Activated CD4-positive, alpha-beta T cell treated with anti-CD3 and anti-CD28 coated beads for 4 hours (primary cell): ENCODE results near the gene CNTFR.
A peak's percentile ranks its signal among the peaks of the same experiment; 100 is the strongest.
"Not testable (repeated sequence)": the region's sequence is repeated elsewhere in the genome, so short reads cannot be mapped to it uniquely, and the experiment has no call there.

Source experiments
- DNase-seq, 2 donors: peaks; one replicate each; pipeline ENCODE4 v3.0.0-alpha.2; 2020

The CNTFR gene

GRCh38 chr9:34589636-34590380, at the start of gene CNTFR:
TSS of gene CNTFR (minus strand) at chr9:34589724. CDS start at chr9:34568981, 20,743 bp downstream.
- peak in 1 of 2 donors; percentile 27 for DNase-seq

DNA sequence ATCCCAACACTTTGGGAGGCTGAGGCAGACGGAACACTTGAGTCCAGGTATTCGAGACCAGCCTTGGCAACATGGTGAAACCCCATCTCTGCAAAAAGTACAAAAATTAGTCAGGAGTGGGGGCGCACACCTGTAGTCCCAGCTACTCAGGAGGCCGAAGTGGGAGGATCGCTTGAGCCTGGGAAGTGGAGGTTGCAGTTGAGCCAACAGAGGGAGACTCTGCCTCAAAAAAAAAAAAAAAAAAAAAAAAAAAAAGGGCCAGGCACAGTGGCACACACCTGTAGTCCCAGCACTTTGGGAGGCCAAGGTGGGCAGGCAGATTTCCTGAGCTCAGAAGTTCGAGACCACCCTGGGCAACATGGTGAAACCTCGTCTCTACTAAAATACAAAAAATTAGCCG, 49.8 kb upstream of the CNTFR start:
- not testable (repeated sequence) for DNase-seq

GRCh38 chr9:34638138-34638445, 48.6 kb upstream of the CNTFR start:
- peak in 1 of 2 donors; percentile 28 for DNase-seq

- peak; percentile 94 for DNase-seq
Observed at GRCh38 chr9:34637356-34638137, 48.0 kb upstream of the CNTFR start, which contains the start of gene SIGMAR1. TSS of gene SIGMAR1 (minus strand) at chr9:34637787. CDS start at chr9:34637697, 90 bp downstream.

- DNase-seq, result peak in 1 of 2 donors; percentile 49
Observed at GRCh38 chr9:34636791-34637355, 47.3 kb upstream of the CNTFR start.

DNA sequence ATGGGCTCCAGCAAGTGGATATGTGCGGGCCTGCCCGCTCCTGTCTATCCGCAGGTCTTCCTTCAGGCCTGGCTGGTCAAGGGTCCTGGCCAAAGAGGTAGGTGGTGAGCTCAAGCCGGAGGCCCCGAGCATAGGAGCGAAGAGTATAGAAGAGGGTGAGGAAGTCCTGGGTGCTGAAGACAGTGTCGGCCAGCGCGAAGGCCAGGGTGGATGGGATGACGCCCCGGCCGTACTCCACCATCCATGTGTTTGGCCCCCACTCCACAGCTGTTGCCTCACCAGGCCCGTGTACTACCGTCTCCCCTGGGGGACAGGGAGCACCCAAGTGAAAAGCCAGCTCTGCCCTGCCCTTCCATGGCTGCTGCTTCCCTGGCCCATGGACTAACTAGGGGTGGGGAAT, 46.0 kb upstream of the CNTFR start:
- no peak for DNase-seq

GRCh38 chr9:34634551-34635248, 45.2 kb upstream of the CNTFR start:
- DNase-seq, result no peak

- DNase-seq, result peak; percentile 74 to 79
Observed at GRCh38 chr9:34633851-34634550, 44.5 kb upstream of the CNTFR start.

DNA sequence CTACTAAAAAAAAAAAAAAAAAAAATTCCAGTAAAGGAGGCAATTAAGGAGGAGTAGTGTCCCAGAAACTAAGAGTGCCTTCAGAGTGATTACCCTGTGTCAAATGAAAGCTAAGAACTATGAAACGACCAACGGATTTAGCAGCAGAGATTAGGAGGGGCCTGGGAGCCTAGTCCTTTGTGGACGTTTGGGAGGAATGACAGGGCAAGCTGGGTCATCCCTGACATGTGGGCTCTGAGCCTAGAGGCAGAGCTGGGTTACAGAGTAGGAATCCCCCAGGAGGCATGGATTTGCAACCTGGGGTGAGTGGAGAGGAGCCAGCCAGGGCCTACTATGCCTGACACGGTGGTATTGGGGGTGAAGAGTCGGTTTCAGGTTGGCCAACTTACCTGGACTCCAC, 43.6 kb upstream of the CNTFR start:
- no peak for DNase-seq

GRCh38 chr9:34630402-34631154, 41.1 kb upstream of the CNTFR start:
- DNase-seq, result no peak

DNA sequence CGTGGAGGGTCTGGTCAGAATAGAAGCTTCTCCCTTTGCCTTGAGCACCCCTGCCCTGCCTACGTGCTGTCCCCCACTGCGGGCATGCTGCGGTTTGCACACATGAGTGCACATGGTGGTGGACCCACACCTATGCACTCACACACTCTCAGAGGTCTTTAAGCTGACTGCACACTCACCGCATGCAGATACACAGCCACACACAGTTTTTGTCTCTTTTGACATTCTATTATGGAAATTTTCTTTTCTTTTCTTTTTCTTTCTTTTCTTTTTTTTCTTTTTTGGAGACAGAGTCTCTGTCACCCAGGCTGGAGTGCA, 39.9 kb upstream of the CNTFR start:
- no peak for DNase-seq

DNA sequence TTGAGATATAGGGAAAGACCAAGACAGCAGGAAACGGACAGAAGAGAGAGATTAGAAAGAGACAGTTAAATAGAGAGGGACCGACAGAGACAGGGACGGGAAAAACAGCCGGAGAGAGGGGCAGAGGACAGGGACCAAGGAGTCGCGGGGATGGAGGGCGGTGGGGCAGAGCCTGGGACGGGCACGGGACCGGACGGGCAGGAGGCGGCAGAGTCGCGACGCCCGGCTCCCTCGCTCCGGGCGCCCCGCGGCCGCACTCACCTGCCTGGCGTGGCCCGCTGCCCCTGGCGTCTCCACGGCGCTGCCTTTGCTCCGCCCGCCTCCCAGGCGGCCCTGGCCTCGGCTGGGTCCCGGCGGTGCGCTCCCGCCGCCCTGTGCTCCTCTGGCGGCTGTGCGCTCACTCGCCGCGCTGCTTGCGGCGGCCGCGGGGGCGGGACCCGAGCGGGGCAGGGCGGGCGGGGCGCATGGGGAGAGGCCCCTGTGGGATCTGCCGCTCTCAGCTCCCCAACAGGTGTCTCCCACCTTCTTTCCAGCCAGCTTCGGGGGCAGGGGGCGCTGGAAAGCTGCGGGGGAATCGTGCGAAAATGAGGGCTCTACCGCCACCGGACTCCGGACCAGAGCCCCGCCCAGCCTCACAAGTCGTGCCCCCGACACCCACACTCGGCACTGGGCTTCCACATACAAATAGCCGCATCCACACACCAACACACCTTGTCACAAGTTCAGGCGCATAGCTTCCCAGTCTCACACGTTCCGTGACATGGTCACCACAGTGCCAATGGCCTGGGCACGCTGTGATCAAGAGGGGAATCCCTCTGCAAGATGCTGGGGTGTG, 39.3 kb upstream of the CNTFR start, which contains the start of gene ARID3C:
ARID3C (minus strand) TSS at position 411 of the 835 bp plus-strand sequence. CDS start 1,052 bp downstream, outside the sequence.
- peak; percentile 40 to 49 for DNase-seq

DNA sequence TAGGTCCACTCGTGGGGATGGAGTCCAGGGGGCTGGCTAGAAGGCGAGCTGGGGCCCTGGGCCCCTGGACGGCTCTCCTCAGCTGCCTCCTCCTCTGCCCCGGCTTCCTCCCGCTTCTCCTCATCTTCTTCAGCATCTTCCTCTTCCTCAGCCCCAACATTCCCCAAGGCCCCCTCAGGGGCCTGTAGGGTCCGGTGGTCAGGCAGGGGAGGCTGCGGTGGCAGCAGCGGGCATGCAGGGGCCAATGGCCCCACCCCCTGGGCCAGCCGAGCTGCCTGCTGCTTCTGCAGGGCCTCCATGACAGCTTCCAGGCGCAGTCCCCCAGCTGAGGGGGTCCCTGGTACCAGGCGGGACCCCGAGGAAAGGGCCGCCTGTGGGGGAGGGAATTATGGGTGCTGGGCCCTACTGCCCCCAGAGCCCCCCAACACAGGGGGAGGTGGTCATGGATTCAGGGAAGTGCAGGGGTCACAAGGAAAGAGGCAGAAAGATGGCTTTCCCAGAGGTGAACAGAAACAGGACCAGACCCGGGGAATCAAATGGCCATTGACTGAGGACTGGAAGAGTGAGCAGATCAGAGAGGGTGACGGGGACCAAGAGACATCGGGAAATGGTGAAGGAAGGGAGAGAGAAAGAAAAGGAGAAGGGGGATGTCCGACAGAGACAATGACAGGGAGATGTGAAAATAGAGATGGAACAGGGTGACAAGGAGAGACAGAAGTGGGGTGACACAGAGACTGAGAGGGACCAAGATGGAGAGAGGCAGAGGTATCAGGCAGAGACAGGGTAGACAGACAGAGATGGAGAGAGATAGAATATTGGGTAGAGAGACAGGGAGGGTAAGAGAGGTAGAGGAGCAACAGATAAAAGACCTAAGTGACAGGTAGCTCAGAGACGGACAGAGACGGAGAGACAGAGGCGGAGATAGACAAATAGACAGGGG, 38.5 kb upstream of the CNTFR start:
- no peak for DNase-seq

GRCh38 chr9:34625186-34625486, 35.6 kb upstream of the CNTFR start:
- DNase-seq, result no peak

DNA sequence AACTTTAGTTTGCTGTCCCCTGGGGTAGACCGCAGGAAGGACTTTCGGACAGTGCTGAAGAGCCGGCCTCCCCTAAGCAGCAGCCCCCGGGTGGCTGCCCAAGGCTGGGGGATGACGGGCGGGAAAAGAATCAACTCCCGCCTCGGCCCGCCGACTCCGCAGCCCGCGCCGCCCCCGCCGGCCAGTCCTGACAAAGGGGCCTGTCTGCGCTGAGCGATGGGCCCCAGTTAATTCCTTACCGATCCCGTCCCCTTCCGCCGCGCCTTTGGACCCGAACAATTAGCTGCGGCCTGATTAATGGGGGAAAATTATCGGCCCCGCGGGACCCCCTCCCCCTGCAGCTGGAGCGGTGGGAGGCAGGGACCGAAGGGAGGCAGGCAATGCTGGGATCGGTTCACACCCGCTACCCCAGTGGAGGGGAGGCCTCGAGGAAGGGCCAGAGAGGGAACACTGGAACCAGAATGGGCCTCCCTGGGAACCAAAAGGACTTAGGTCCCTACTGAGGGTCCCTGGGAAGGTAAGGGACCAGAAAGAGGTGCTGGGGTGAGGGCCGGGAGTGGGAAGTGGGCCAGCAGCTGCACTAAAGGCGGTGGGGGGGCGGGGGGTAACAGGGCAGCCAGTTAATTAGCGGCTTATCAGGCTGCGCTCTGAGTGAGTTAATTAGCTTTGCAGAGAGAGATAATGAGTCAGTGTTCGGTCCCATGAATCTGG, 35.1 kb upstream of the CNTFR start:
- no peak for DNase-seq

DNA sequence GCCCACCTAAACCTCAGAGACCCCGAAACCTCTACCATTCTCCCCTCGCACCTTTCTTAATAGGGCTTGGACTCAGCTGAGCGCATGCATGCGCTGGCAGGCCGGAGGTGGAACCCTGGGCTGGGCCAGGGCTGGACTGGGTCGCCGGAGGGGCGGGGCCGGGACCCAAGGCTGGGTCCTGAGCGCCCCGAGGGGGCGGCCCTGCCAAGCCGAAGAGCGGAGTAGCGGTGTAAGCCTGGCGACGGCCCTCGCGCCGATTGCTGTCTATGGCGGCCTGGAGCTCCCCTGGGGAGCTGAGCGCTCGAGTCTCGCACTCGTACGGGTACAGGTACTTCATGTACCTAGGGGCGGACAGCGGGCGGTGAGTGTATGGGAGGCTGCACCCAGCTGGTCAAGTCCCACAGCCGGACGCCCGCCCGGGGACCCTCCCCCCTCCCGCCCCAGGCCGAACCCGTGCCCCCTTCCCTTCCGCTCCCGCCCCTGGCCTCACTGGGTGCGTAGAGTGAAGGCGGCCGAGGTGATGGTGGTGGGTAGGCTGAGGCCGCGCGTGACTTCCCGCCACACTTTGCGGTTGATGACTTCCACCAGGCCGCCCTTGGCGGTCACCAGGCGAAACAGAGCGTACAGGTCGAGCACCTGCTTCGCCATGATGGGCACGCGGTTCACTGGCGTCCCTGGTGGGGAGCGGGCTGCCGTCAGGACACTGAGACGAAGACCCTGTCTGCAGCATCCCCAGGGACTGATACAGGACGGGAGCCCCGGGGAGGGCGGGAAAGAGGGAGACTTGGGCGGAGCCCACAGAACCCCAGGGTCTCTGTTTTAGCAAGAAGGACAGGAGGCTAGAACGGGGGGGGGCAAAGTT, 34.1 kb upstream of the CNTFR start:
- DNase-seq, result no peak

- DNase-seq, result peak; percentile 87 to 89
Observed at GRCh38 chr9:34620061-34620994, 30.8 kb upstream of the CNTFR start, which contains the start of gene DCTN3. TSS of gene DCTN3 (minus strand) at chr9:34620495. CDS start at chr9:34620464, 31 bp downstream.
